H9 (cell line): ENCODE results near the gene DLG2. TPM values are rescaled to one million over a fixed set of nuclear protein-coding genes. Genes with fewer than 3 reads are reported as not detected.

Source experiments
- DNase-seq: peaks from one replicate; pipeline ENCODE4 v3.0.0-alpha.2; 2017
- H2AFZ ChIP-seq: one replicate; pipeline ENCODE4 v1.6.1; 2013; ENCODE audit warnings: mild to moderate bottlenecking, low read length, control low read depth, moderate library complexity
- H2AK5ac ChIP-seq: 2 replicates; pipeline ENCODE4 v1.6.1; 2013; ENCODE audit warnings: low read length, control low read depth, mixed read lengths; ENCODE audit not compliant: insufficient read length
- H2BK120ac ChIP-seq: one replicate; pipeline ENCODE4 v1.6.1; 2013; ENCODE audit warnings: low read depth, mild to moderate bottlenecking, low read length, control low read depth, inconsistent platforms; ENCODE audit not compliant: poor library complexity, severe bottlenecking
- H2BK12ac ChIP-seq: 2 replicates; pipeline ENCODE4 v1.6.1; 2013; ENCODE audit warnings: low read length, control low read depth, mixed read lengths, low read depth; ENCODE audit not compliant: insufficient read length
- H2BK15ac ChIP-seq: 2 replicates; pipeline ENCODE4 v1.6.1; 2013; ENCODE audit warnings: low read depth, low read length, control low read depth
- H2BK20ac ChIP-seq: one replicate; pipeline ENCODE4 v1.6.1; 2013; ENCODE audit warnings: low read depth, mild to moderate bottlenecking, low read length, control low read depth, inconsistent platforms; ENCODE audit not compliant: poor library complexity, severe bottlenecking
- H2BK5ac ChIP-seq: 2 replicates; pipeline ENCODE4 v1.6.1; 2013; ENCODE audit warnings: low read length, control low read depth, mixed read lengths; ENCODE audit not compliant: insufficient read length
- H3K14ac ChIP-seq: 2 replicates; pipeline ENCODE4 v1.6.1; 2013; ENCODE audit warnings: low read length, control low read depth; ENCODE audit not compliant: insufficient read depth
- H3K18ac ChIP-seq: 2 replicates; pipeline ENCODE4 v1.6.1; 2013; ENCODE audit warnings: low read depth, mild to moderate bottlenecking, mixed read lengths, low read length, control low read depth; ENCODE audit not compliant: insufficient read length
- H3K23ac ChIP-seq: 2 replicates; pipeline ENCODE4 v1.6.1; 2013; ENCODE audit warnings: low read length, control low read depth, mixed read lengths, low read depth; ENCODE audit not compliant: insufficient read length
- H3K23me2 ChIP-seq: 2 replicates; pipeline ENCODE4 v1.6.1; 2013; ENCODE audit warnings: low read depth, mild to moderate bottlenecking, mixed read lengths, low read length, control low read depth; ENCODE audit not compliant: insufficient read length, poor library complexity, severe bottlenecking
- H3K27ac ChIP-seq: 2 replicates; pipeline ENCODE4 v1.5.1; 2013; ENCODE audit warnings: low read length, control low read depth, mixed read lengths, low read depth; ENCODE audit not compliant: insufficient read length
- H3K27me3 ChIP-seq: 2 replicates; pipeline ENCODE4 v1.6.1; 2013; ENCODE audit warnings: low read length, control low read depth, inconsistent platforms; ENCODE audit not compliant: insufficient read depth
- H3K4ac ChIP-seq: 2 replicates; pipeline ENCODE4 v1.6.1; 2013; ENCODE audit warnings: low read depth, mild to moderate bottlenecking, control low read depth, inconsistent platforms, low read length, moderate library complexity
- H3K4me1 ChIP-seq: 2 replicates; pipeline ENCODE4 v1.6.1; 2013; ENCODE audit warnings: low read length, control low read depth, inconsistent platforms; ENCODE audit not compliant: insufficient read depth
- H3K4me2 ChIP-seq: 2 replicates; pipeline ENCODE4 v1.6.1; 2013; ENCODE audit warnings: low read length, control low read depth, mixed read lengths; ENCODE audit not compliant: insufficient read length, insufficient read depth
- H3K56ac ChIP-seq: 2 replicates; pipeline ENCODE4 v1.6.1; 2013; ENCODE audit warnings: low read depth, mild to moderate bottlenecking, mixed read lengths, low read length, control low read depth; ENCODE audit not compliant: insufficient read length
- H3K79me1 ChIP-seq: 2 replicates; pipeline ENCODE4 v1.6.1; 2013; ENCODE audit warnings: low read depth, mild to moderate bottlenecking, moderate library complexity, low read length, control low read depth, inconsistent platforms; ENCODE audit not compliant: insufficient read depth, poor library complexity, severe bottlenecking
- H3K79me2 ChIP-seq: 2 replicates; pipeline ENCODE4 v1.6.1; 2013; ENCODE audit warnings: low read length, control low read depth, inconsistent platforms; ENCODE audit not compliant: insufficient read depth
- H3K9ac ChIP-seq: 2 replicates; pipeline ENCODE4 v1.6.1; 2013; ENCODE audit warnings: low read length, control low read depth, mixed read lengths; ENCODE audit not compliant: insufficient read length; ENCODE audit errors: extremely low read depth
- H3K9me3 ChIP-seq: one replicate; pipeline ENCODE4 v1.6.1; 2013; ENCODE audit warnings: low read depth, low read length, inconsistent platforms; ENCODE audit not compliant: control insufficient read depth
- H3T11ph ChIP-seq: one replicate; pipeline ENCODE4 v1.6.1; 2013; ENCODE audit warnings: mild to moderate bottlenecking, low read length, control low read depth, inconsistent platforms
- H4K20me1 ChIP-seq: one replicate; pipeline ENCODE4 v1.6.1; 2013; ENCODE audit not compliant: control insufficient read depth, insufficient read length, insufficient read depth
- H4K5ac ChIP-seq: 2 replicates; pipeline ENCODE4 v1.6.1; 2013; ENCODE audit warnings: low read depth, mild to moderate bottlenecking, mixed read lengths, low read length, control low read depth; ENCODE audit not compliant: insufficient read length
- H4K8ac ChIP-seq: replicated peaks from 2 replicates; pipeline ENCODE4 v1.6.1; 2013; ENCODE audit warnings: low read length, control low read depth, mixed read lengths, low read depth; ENCODE audit not compliant: insufficient read length
- H4K91ac ChIP-seq: 2 replicates; pipeline ENCODE4 v1.6.1; 2013; ENCODE audit warnings: low read depth, mild to moderate bottlenecking, moderate library complexity, mixed read lengths, low read length, control low read depth; ENCODE audit not compliant: insufficient read length
- H3K27ac Mint-ChIP-seq, 3 experiments: 2 replicates in 2 of 3; 3 replicates in 1 of 3; pipeline ENCODE4 v1.8.0; 2020 to 2021; ENCODE audit warnings: mixed read lengths in 3 of 3, mild to moderate bottlenecking in 1 of 3, moderate library complexity in 1 of 3
- H3K27me3 Mint-ChIP-seq: 2 replicates; pipeline ENCODE4 v1.8.0; 2021; ENCODE audit warnings: low read depth, mild to moderate bottlenecking, moderate library complexity, mixed read lengths
- H3K36me3 Mint-ChIP-seq, 3 experiments: 2 replicates in 2 of 3; 3 replicates in 1 of 3; pipeline ENCODE4 v1.8.0; 2020 to 2021; ENCODE audit warnings: low read depth in 3 of 3, mixed read lengths in 3 of 3; ENCODE audit not compliant: insufficient read depth in 1 of 3
- H3K4me1 Mint-ChIP-seq, 2 experiments: 2 replicates each; pipeline ENCODE4 v1.8.0; 2020; ENCODE audit warnings: mixed read lengths in 2 of 2
- H3K4me3 Mint-ChIP-seq, 2 experiments: 2 replicates in 1 of 2; 3 replicates in 1 of 2; pipeline ENCODE4 v1.8.0; 2020 to 2021; ENCODE audit warnings: mild to moderate bottlenecking in 2 of 2, mixed read lengths in 2 of 2, moderate library complexity in 1 of 2
- H3K9me3 Mint-ChIP-seq, 2 experiments: 2 replicates in 1 of 2; 3 replicates in 1 of 2; pipeline ENCODE4 v1.8.0; 2020; ENCODE audit warnings: mild to moderate bottlenecking in 2 of 2, mixed read lengths in 2 of 2, moderate library complexity in 1 of 2
- CTCF ChIP-seq: fragments of 200-600 bp; sonication (generic); conservative IDR thresholded peaks from 3 replicates; pipeline ENCODE4 v1.8.0; 2021; ENCODE audit warnings: antibody characterized with exemption, mild to moderate bottlenecking
- WGBS: extraction: QIAGEN DNeasy Blood & Tissue Kit; methylation state at CpG from one replicate; pipeline ENCODE4 v1.1.7; 2013; ENCODE audit warnings: missing lambda C conversion rate, low lambda C conversion rate, mixed read lengths; ENCODE audit not compliant: insufficient read length; ENCODE audit errors: extremely low coverage; 5-methylcytosine and 5-hydroxymethylcytosine counted together
- total RNA-seq: library from RNA; stranded (reverse); gene quantifications from 2 replicates; pipeline ENCODE4 v1.2.1, GENCODE V29; 2021

Gene DLG2
- total RNA-seq, 1 experiment from 2014 or later: 8.0 TPM

GRCh38 chr11:85295694-85296271 is 331.4 kb downstream of the DLG2 start:
- no peaks in the 10 kb centered on the region for H3K79me2 ChIP-seq
- H3K27ac ChIP-seq: no peak overlapping the region
- H2BK12ac ChIP-seq: no peak overlapping the region
- no peak overlapping the region for H4K8ac ChIP-seq
- H2BK15ac ChIP-seq: no peak overlapping the region
- H2AK5ac ChIP-seq: no peak overlapping the region
- H2BK20ac ChIP-seq: no peak overlapping the region
- no peak overlapping the region for H3K14ac ChIP-seq
- H2BK120ac ChIP-seq: no peak overlapping the region
- H3K9ac ChIP-seq: no peak overlapping the region
- no peaks in the 10 kb centered on the region for H3K79me1 ChIP-seq
- TF ChIP-seq CTCF: no peak
- H2AFZ ChIP-seq: no peak overlapping the region
- no CpG with 5 or more reads among the region's 1 CpG for WGBS
- no peaks in the 10 kb centered on the region for H3K4me1 ChIP-seq
- H3K4ac ChIP-seq: no peak overlapping the region
- H3K56ac ChIP-seq: no peak overlapping the region
- no peak for DNase-seq
- no peak overlapping the region for H3T11ph ChIP-seq
- no peak overlapping the region for H3K4me3 Mint-ChIP-seq
- H3K27me3 ChIP-seq: no peaks in the 10 kb centered on the region
- no peaks in the 10 kb centered on the region for H4K20me1 ChIP-seq
- H3K27ac Mint-ChIP-seq: no peak overlapping the region
- H3K4me1 Mint-ChIP-seq: peaks cover 3 to 4% of the 10 kb centered on the region in 2 experiments; a peak in 3 of 4 replicates
- no peaks in the 10 kb centered on the region for H3K36me3 Mint-ChIP-seq
- no peaks in the 10 kb centered on the region for H3K9me3 Mint-ChIP-seq
- H3K4me2 ChIP-seq: no peak overlapping the region
- H3K23ac ChIP-seq: no peak overlapping the region
- no peaks in the 10 kb centered on the region for H3K9me3 ChIP-seq
- H2BK5ac ChIP-seq: no peak overlapping the region
- H3K18ac ChIP-seq: no peak overlapping the region
- H3K23me2 ChIP-seq: no peaks in the 10 kb centered on the region
- no peak overlapping the region for H4K5ac ChIP-seq
- H3K27me3 Mint-ChIP-seq: no peaks in the 10 kb centered on the region
- no peak overlapping the region for H4K91ac ChIP-seq
